ENCODE results near the gene BRWD1. TPM values are rescaled to one million over a fixed set of nuclear protein-coding genes. Genes with fewer than 3 reads are reported as not detected.

The BRWD1 gene
- total and polyA plus RNA-seq, 2 of the 13 experiments (the other 11 are each of a cell fraction or from before 2014, with no cell fraction given), result 13.9 to 28.0 TPM

- TSS peak; percentile 87 for BruUV-seq (replicated peaks)
- TF ChIP-seq ZNF264 (CRISPR knock-in tag; IDR thresholded peaks at IDR 0.05), result 0 out of 2 replicates have a peak, but pooled peaks have one; percentile 45
- TF ChIP-seq, protein P1, sequence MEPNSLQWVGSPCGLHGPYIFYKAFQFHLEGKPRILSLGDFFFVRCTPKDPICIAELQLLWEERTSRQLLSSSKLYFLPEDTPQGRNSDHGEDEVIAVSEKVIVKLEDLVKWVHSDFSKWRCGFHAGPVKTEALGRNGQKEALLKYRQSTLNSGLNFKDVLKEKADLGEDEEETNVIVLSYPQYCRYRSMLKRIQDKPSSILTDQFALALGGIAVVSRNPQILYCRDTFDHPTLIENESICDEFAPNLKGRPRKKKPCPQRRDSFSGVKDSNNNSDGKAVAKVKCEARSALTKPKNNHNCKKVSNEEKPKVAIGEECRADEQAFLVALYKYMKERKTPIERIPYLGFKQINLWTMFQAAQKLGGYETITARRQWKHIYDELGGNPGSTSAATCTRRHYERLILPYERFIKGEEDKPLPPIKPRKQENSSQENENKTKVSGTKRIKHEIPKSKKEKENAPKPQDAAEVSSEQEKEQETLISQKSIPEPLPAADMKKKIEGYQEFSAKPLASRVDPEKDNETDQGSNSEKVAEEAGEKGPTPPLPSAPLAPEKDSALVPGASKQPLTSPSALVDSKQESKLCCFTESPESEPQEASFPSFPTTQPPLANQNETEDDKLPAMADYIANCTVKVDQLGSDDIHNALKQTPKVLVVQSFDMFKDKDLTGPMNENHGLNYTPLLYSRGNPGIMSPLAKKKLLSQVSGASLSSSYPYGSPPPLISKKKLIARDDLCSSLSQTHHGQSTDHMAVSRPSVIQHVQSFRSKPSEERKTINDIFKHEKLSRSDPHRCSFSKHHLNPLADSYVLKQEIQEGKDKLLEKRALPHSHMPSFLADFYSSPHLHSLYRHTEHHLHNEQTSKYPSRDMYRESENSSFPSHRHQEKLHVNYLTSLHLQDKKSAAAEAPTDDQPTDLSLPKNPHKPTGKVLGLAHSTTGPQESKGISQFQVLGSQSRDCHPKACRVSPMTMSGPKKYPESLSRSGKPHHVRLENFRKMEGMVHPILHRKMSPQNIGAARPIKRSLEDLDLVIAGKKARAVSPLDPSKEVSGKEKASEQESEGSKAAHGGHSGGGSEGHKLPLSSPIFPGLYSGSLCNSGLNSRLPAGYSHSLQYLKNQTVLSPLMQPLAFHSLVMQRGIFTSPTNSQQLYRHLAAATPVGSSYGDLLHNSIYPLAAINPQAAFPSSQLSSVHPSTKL (CRISPR knock-in tag; IDR thresholded peaks at IDR 0.05), result peak; percentile 18; the same call in 1 of the 2 replicates
- no peak for TF ChIP-seq IKZF1 (IDR thresholded peaks at IDR 0.05)
- TF ChIP-seq MYC (CRISPR knock-in tag; IDR thresholded peaks at IDR 0.05; ENCODE audit: borderline replicate concordance), result peak; percentile 33; the same call in 1 of the 2 replicates
- no peak for TF ChIP-seq KLF12 (CRISPR knock-in tag; IDR thresholded peaks at IDR 0.05; ENCODE audit: borderline replicate concordance)
- 0 out of 2 replicates have a peak, but pooled peaks have one; percentile 46 for TF ChIP-seq ATF1 (CRISPR knock-in tag; IDR thresholded peaks at IDR 0.05)
- peak; percentile 13; the same call in 1 of the 2 replicates for TF ChIP-seq FOXK1 (CRISPR knock-in tag; IDR thresholded peaks at IDR 0.05; ENCODE audit: borderline replicate concordance, low read depth)
- TF ChIP-seq U2AF1 (optimal IDR thresholded peaks at IDR 0.05; ENCODE audit: low read depth, low read length), result peak; percentile 59
- TF ChIP-seq ZNF557 (CRISPR knock-in tag; IDR thresholded peaks at IDR 0.05), result no peak; the same call in 1 of the 2 replicates
- peak; percentile 32; the same call in 1 of the 2 replicates for TF ChIP-seq NAIF1 (CRISPR knock-in tag; IDR thresholded peaks at IDR 0.05; ENCODE audit: borderline replicate concordance)
- TF ChIP-seq GABPA (IDR thresholded peaks at IDR 0.05; ENCODE audit: low read depth, low read length), result peak; percentile 37; the same call in 1 of the 2 replicates
- TF ChIP-seq GABPA (CRISPR knock-in tag; IDR thresholded peaks at IDR 0.05; ENCODE audit: low read depth), result peak; percentile 85
- no peak for TF ChIP-seq ZNF484 (CRISPR knock-in tag; IDR thresholded peaks at IDR 0.05; ENCODE audit: borderline replicate concordance, low read depth)
- TF ChIP-seq MAZ (IDR thresholded peaks at IDR 0.05; ENCODE audit: borderline replicate concordance, low read depth, low read length), result peak; percentile 53; the same call in 1 of the 2 replicates
- peak; percentile 55; the same call in 1 of the 2 replicates for TF ChIP-seq MAZ (CRISPR knock-in tag; IDR thresholded peaks at IDR 0.05; ENCODE audit: low read depth)
- no peak for TF ChIP-seq EEA1 (CRISPR knock-in tag; IDR thresholded peaks at IDR 0.05; ENCODE audit: borderline replicate concordance)
- TF ChIP-seq ZFP62 (CRISPR knock-in tag; IDR thresholded peaks at IDR 0.05), result no peak
- TF ChIP-seq SALL1 (CRISPR knock-in tag; IDR thresholded peaks at IDR 0.05), result peak; percentile 76
- TF ChIP-seq SRSF4 (IDR thresholded peaks at IDR 0.05; ENCODE audit: low read depth, low read length, poor library complexity, severe bottlenecking), result no peak
- peak; percentile 92 for TF ChIP-seq ZFX (CRISPR knock-in tag; IDR thresholded peaks at IDR 0.05; ENCODE audit: low read depth)
- TF ChIP-seq ZNF598 (CRISPR knock-in tag; IDR thresholded peaks at IDR 0.05; ENCODE audit: borderline replicate concordance), result peak; percentile 36; the same call in 1 of the 2 replicates
Measured at GRCh38 chr21:39349211-39350093, 36.0 kb upstream of the BRWD1 start.

More at GRCh38 chr21:39349211-39350093, 36.0 kb upstream of the BRWD1 start:
- Histone ChIP-seq H3K4me1 (ENCODE audit: insufficient read depth, low read length) (peaks cover 40% of the 10 kb centered on the region), H3K9me3 (ENCODE audit: low read length) (no peaks in the 10 kb centered on the region), H3K36me3 (replicated peaks in 1 of 2; ENCODE audit: control insufficient read depth in 1 of 2, insufficient read depth in 2 of 2, low read length in 2 of 2) (peaks cover 0 to 14% of the 10 kb centered on the region in 2 experiments; a peak in 3 of 5 replicates), H2AFZ (ENCODE audit: low read length) (peak overlapping the region; percentile 82), H4K20me1 (ENCODE audit: insufficient read depth, low read length) (peaks cover 11% of the 10 kb centered on the region), H3K79me2 (ENCODE audit: insufficient read depth, low read length) (peaks cover 39% of the 10 kb centered on the region), H3K9ac (ENCODE audit: insufficient read depth, low read depth, low read length) (peak overlapping the region; percentile 88), H3K27me3 (ENCODE audit: control insufficient read depth in 1 of 2, insufficient read depth in 2 of 2, low read length in 2 of 2) (no peaks in the 10 kb centered on the region; a peak in 1 of 5 replicates), H3K4me3 (replicated peaks in 1 of 3; ENCODE audit: insufficient read depth in 1 of 3, low read depth in 2 of 3, low read length in 3 of 3) (peak overlapping the region; percentile 73 to 83 (median 82)), H3K4me2 (ENCODE audit: low read depth, low read length) (peak overlapping the region; percentile 82), H3K27ac (ENCODE audit: extremely low read length, insufficient read depth, low read length) (peak overlapping the region; percentile 96)
- peak; percentile 93 for DNase-seq (ENCODE audit: low spot score)
- WGBS (ENCODE audit: low lambda C conversion rate), result under 1% methylated on average over 27 of the region's 56 CpGs
- ATAC-seq, result peak; percentile 95
- in situ Hi-C loops (cut with HindIII; ENCODE audit: extremely low pct_ligation_motif_present, low pct_unique_long_range_greater_than_20kb) (loop anchor here (5.0 to 10.0 kb wide), 2 partner anchors 38 to 95 kb away; partner anchors contain the start of gene LCA5L), intact Hi-C loops (cut with micrococcal nuclease; ENCODE audit: unreplicated experiment) (loop anchor here (2.0 kb wide), 1 partner anchor 37 kb away; the partner anchor contains the start of gene BRWD1)
- POLR2A ChIA-PET, result interaction anchor here (0.6 to 4.1 kb wide), 12 partner anchors 10 to 166 kb away, joined by 3 to 38 read pairs (median 5); partner anchors contain the start of genes BRWD1 and PSMG1
- peak; percentile 60 for FAIRE-seq
- CTCF ChIA-PET (ENCODE audit: low intra/inter-chr PET ratio, low total read pairs), result no interaction called here
